ENCODE data around the gene PRM1.
A peak's percentile ranks its signal among the peaks of the same experiment; 100 is the strongest.

PRM1 gene

GRCh38 chr16:11329071-11329491 lies 48.0 kb upstream of the PRM1 start:
- no peak for TF ChIP-seq CTCF (IDR thresholded peaks at IDR 0.05; ENCODE audit: low read depth, low read length, poor library complexity, severe bottlenecking)
- no peak for TF ChIP-seq EZH2phosphoT487 (IDR thresholded peaks at IDR 0.05; ENCODE audit: borderline replicate concordance, low read length)
- peak overlapping the region; percentile 78 for H3K27ac ChIP-seq (ENCODE audit: low read depth, low read length)
- H3K4me1 ChIP-seq (ENCODE audit: control insufficient read depth, low read length) = peaks cover 69% of the 10 kb centered on the region
- peaks cover 14% of the 10 kb centered on the region for H3F3A ChIP-seq (ENCODE audit: control insufficient read depth, insufficient read depth)
- H3K4me3 ChIP-seq (ENCODE audit: low read length) = peak overlapping the region; percentile 60
- peaks cover 6% of the 10 kb centered on the region for H3K9me3 ChIP-seq (ENCODE audit: control insufficient read depth, insufficient read depth, low read length)
- no peaks in the 10 kb centered on the region for H3K36me3 ChIP-seq (ENCODE audit: control insufficient read depth, low read length)
- H3K27me3 ChIP-seq (ENCODE audit: control insufficient read depth, low read length) = peaks cover 51% of the 10 kb centered on the region
- no peaks in the 10 kb centered on the region for H3K9me2 ChIP-seq (replicated peaks; ENCODE audit: control insufficient read depth, low read length)
- H3K4me2 ChIP-seq (ENCODE audit: low read length) = peak overlapping the region; percentile 72
- no peaks in the 10 kb centered on the region for H4K20me1 ChIP-seq (ENCODE audit: control insufficient read depth, insufficient read depth, low read depth, low read length)
- no peaks in the 10 kb centered on the region for H3K79me2 ChIP-seq (ENCODE audit: control insufficient read depth, low read length)

GRCh38 chr16:11328172-11329070 lies 47.3 kb upstream of the PRM1 start:
- H3K27me3 ChIP-seq (ENCODE audit: control insufficient read depth, low read length) = peaks cover 46% of the 10 kb centered on the region
- H3K9me2 ChIP-seq (replicated peaks; ENCODE audit: control insufficient read depth, low read length) = no peaks in the 10 kb centered on the region
- H3K36me3 ChIP-seq (ENCODE audit: control insufficient read depth, low read length) = no peaks in the 10 kb centered on the region
- peaks cover 72% of the 10 kb centered on the region for H3K4me1 ChIP-seq (ENCODE audit: control insufficient read depth, low read length)
- H3F3A ChIP-seq (ENCODE audit: control insufficient read depth, insufficient read depth) = peaks cover 14% of the 10 kb centered on the region
- TF ChIP-seq CTCF (IDR thresholded peaks at IDR 0.05; ENCODE audit: low read depth, low read length, poor library complexity, severe bottlenecking) (peak; percentile 7), EZH2phosphoT487 (IDR thresholded peaks at IDR 0.05; ENCODE audit: borderline replicate concordance, low read length) (no peak)
- no peaks in the 10 kb centered on the region for H3K79me2 ChIP-seq (ENCODE audit: control insufficient read depth, low read length)
- peak overlapping the region; percentile 78 for H3K27ac ChIP-seq (ENCODE audit: low read depth, low read length)
- no peaks in the 10 kb centered on the region for H4K20me1 ChIP-seq (ENCODE audit: control insufficient read depth, insufficient read depth, low read depth, low read length)
- peaks cover 6% of the 10 kb centered on the region for H3K9me3 ChIP-seq (ENCODE audit: control insufficient read depth, insufficient read depth, low read length)
- H3K4me3 ChIP-seq (ENCODE audit: low read length) = peak overlapping the region; percentile 60
- H3K4me2 ChIP-seq (ENCODE audit: low read length) = peak overlapping the region; percentile 72

GRCh38 chr16:11327277-11328171 lies 46.4 kb upstream of the PRM1 start:
- Histone ChIP-seq H3K4me3 (ENCODE audit: low read length) (peak overlapping the region; percentile 40), H4K20me1 (ENCODE audit: control insufficient read depth, insufficient read depth, low read depth, low read length) (no peaks in the 10 kb centered on the region)
- TF ChIP-seq CTCF (IDR thresholded peaks at IDR 0.05; ENCODE audit: low read depth, low read length, poor library complexity, severe bottlenecking) (no peak), EZH2phosphoT487 (IDR thresholded peaks at IDR 0.05; ENCODE audit: borderline replicate concordance, low read length) (no peak)

More at GRCh38 chr16:11327277-11328171, 46.4 kb upstream of the PRM1 start:
- Histone ChIP-seq H3K27me3 (ENCODE audit: control insufficient read depth, low read length) (peaks cover 42% of the 10 kb centered on the region), H3K4me2 (ENCODE audit: low read length) (peak overlapping the region; percentile 72), H3K79me2 (ENCODE audit: control insufficient read depth, low read length) (no peaks in the 10 kb centered on the region), H3K27ac (ENCODE audit: low read depth, low read length) (peak overlapping the region; percentile 78), H3F3A (ENCODE audit: control insufficient read depth, insufficient read depth) (peaks cover 12% of the 10 kb centered on the region), H3K9me2 (replicated peaks; ENCODE audit: control insufficient read depth, low read length) (no peaks in the 10 kb centered on the region), H3K36me3 (ENCODE audit: control insufficient read depth, low read length) (no peaks in the 10 kb centered on the region), H3K4me1 (ENCODE audit: control insufficient read depth, low read length) (peaks cover 69% of the 10 kb centered on the region), H3K9me3 (ENCODE audit: control insufficient read depth, insufficient read depth, low read length) (peaks cover 6% of the 10 kb centered on the region)

All from DOHH2 (cell line).